KOPT-K1 (cell line): ENCODE measurements around the gene CASTOR2.
"Not testable (repeated sequence)": the region's sequence is repeated elsewhere in the genome, so short reads cannot be mapped to it uniquely, and the experiment has no call there.

Experiments used
- H3K27ac ChIP-seq: fragments of 200-600 bp; sonication (generic); 2 replicates; pipeline ENCODE4 v1.5.1; 2016; ENCODE audit warnings: antibody characterized with exemption, mild to moderate bottlenecking, low read depth, low read length; ENCODE audit not compliant: poor library complexity, severe bottlenecking
- H3K36me3 ChIP-seq: fragments of 200-600 bp; sonication (generic); 2 replicates; pipeline ENCODE4 v1.5.1; 2017; ENCODE audit warnings: antibody characterized with exemption, mild to moderate bottlenecking, low read length, moderate library complexity; ENCODE audit not compliant: insufficient read depth
- H3K9me3 ChIP-seq: fragments of 200-600 bp; sonication (generic); 2 replicates; pipeline ENCODE4 v1.5.1; 2017; ENCODE audit warnings: antibody characterized with exemption, low read length, mild to moderate bottlenecking; ENCODE audit not compliant: insufficient read depth, poor library complexity, severe bottlenecking

Gene CASTOR2

GRCh38 chr7:74971431-74971830 is 6.9 kb downstream of the CASTOR2 start:
- not testable (repeated sequence) for H3K27ac ChIP-seq, H3K36me3 ChIP-seq, H3K9me3 ChIP-seq

GRCh38 chr7:74972377-74972776 is 7.9 kb downstream of the CASTOR2 start:
- H3K36me3 ChIP-seq, result not testable (repeated sequence)

GRCh38 chr7:74975959-74976358 is 11.5 kb downstream of the CASTOR2 start:
- H3K27ac ChIP-seq, H3K36me3 ChIP-seq, H3K9me3 ChIP-seq: not testable (repeated sequence)

More at GRCh38 chr7:74972377-74972776, 7.9 kb downstream of the CASTOR2 start:
- not testable (repeated sequence) for H3K9me3 ChIP-seq, H3K27ac ChIP-seq

- H3K9me3 ChIP-seq, H3K27ac ChIP-seq, H3K36me3 ChIP-seq: not testable (repeated sequence)
Measured at GRCh38 chr7:74977523-74977922, 13.0 kb downstream of the CASTOR2 start.

- H3K36me3 ChIP-seq, H3K9me3 ChIP-seq, H3K27ac ChIP-seq: not testable (repeated sequence)
Measured at GRCh38 chr7:74988436-74988835, 23.9 kb downstream of the CASTOR2 start.

GRCh38 chr7:74993121-74993520 is 28.6 kb downstream of the CASTOR2 start:
- H3K36me3 ChIP-seq, result no peaks in the 10 kb centered on the region
- no peaks in the 10 kb centered on the region for H3K9me3 ChIP-seq
- H3K27ac ChIP-seq, result no peak overlapping the region

- H3K27ac ChIP-seq, H3K9me3 ChIP-seq, H3K36me3 ChIP-seq: not testable (repeated sequence)
Measured at GRCh38 chr7:74994869-74995543, 30.5 kb downstream of the CASTOR2 start.

GRCh38 chr7:74996361-74996760 is 31.9 kb downstream of the CASTOR2 start:
- not testable (repeated sequence) for H3K36me3 ChIP-seq, H3K27ac ChIP-seq, H3K9me3 ChIP-seq

- H3K27ac ChIP-seq, H3K36me3 ChIP-seq: not testable (repeated sequence)
Measured at GRCh38 chr7:74997811-74998210, 33.3 kb downstream of the CASTOR2 start.

GRCh38 chr7:75001356-75001755 is 36.9 kb downstream of the CASTOR2 start:
- not testable (repeated sequence) for H3K9me3 ChIP-seq, H3K36me3 ChIP-seq, H3K27ac ChIP-seq

More at GRCh38 chr7:74997811-74998210, 33.3 kb downstream of the CASTOR2 start:
- not testable (repeated sequence) for H3K9me3 ChIP-seq

- Histone ChIP-seq H3K27ac (no peak overlapping the region), H3K9me3 (no peaks in the 10 kb centered on the region), H3K36me3 (peaks cover 7% of the 10 kb centered on the region; the same call in 1 of the 2 replicates)
Measured at GRCh38 chr7:75010036-75010435, 45.5 kb downstream of the CASTOR2 start.

GRCh38 chr7:75017832-75018231 is 53.3 kb downstream of the CASTOR2 start:
- Histone ChIP-seq H3K27ac (no peak overlapping the region), H3K36me3 (peaks cover 28% of the 10 kb centered on the region), H3K9me3 (no peaks in the 10 kb centered on the region)

- peaks cover 28% of the 10 kb centered on the region for H3K36me3 ChIP-seq
- no peak overlapping the region for H3K27ac ChIP-seq
- no peaks in the 10 kb centered on the region for H3K9me3 ChIP-seq
Measured at GRCh38 chr7:75018570-75019364, 54.3 kb downstream of the CASTOR2 start.

GRCh38 chr7:75019800-75020199 is 55.3 kb downstream of the CASTOR2 start:
- Histone ChIP-seq H3K27ac (no peak overlapping the region), H3K36me3 (peaks cover 35% of the 10 kb centered on the region), H3K9me3 (no peaks in the 10 kb centered on the region)

GRCh38 chr7:75024922-75025321 is 60.4 kb downstream of the CASTOR2 start:
- no peak overlapping the region for H3K27ac ChIP-seq
- H3K9me3 ChIP-seq, result no peaks in the 10 kb centered on the region
- H3K36me3 ChIP-seq, result peaks cover 29% of the 10 kb centered on the region

- Histone ChIP-seq H3K9me3 (no peaks in the 10 kb centered on the region), H3K36me3 (peaks cover 16% of the 10 kb centered on the region), H3K27ac (no peak overlapping the region)
Measured at GRCh38 chr7:75028299-75028698, 63.8 kb downstream of the CASTOR2 start.
